SU-DHL-6 (cell line): Measurements from ENCODE around the gene CD6.

Experiments
- H2AFZ ChIP-seq: fragments of 200-600 bp; sonication (generic); 2 replicates; pipeline ENCODE4 v1.6.1; 2014; ENCODE audit warnings: low read depth, mild to moderate bottlenecking, moderate library complexity, mixed read lengths, antibody characterized with exemption, low read length; ENCODE audit not compliant: severe bottlenecking
- H3F3A ChIP-seq: fragments of 200-600 bp; shearing (Covaris generic); 2 replicates; pipeline ENCODE4 v1.6.0; 2016; ENCODE audit warnings: antibody characterized with exemption, mild to moderate bottlenecking; ENCODE audit not compliant: insufficient read depth
- H3K27ac ChIP-seq: fragments of 200-600 bp; sonication (generic); 2 replicates; pipeline ENCODE4 v1.5.1; 2016; ENCODE audit warnings: low read depth, mild to moderate bottlenecking, low read length, moderate library complexity, mixed read lengths
- H3K27me3 ChIP-seq: fragments of 200-600 bp; sonication (generic), shearing (Covaris generic); 2 replicates; pipeline ENCODE4 v1.6.0; 2014; ENCODE audit warnings: mild to moderate bottlenecking, low read length
- H3K36me3 ChIP-seq: fragments of 200-600 bp; sonication (generic); 2 replicates; pipeline ENCODE4 v1.6.1; 2014; ENCODE audit warnings: mild to moderate bottlenecking, low read length, mixed read lengths
- H3K4me2 ChIP-seq: fragments of 300-600, 200-600 bp; shearing (Covaris generic), sonication (generic); 2 replicates; pipeline ENCODE4 v1.6.0; 2014; ENCODE audit warnings: low read length, low read depth, mild to moderate bottlenecking; ENCODE audit not compliant: poor library complexity, severe bottlenecking
- H3K4me3 ChIP-seq: fragments of 200-600 bp; sonication (generic); 2 replicates; pipeline ENCODE4 v1.5.1; 2014; ENCODE audit warnings: antibody characterized with exemption, low read length, mild to moderate bottlenecking, mixed read lengths; ENCODE audit not compliant: insufficient read depth, poor library complexity, severe bottlenecking
- H3K79me2 ChIP-seq: fragments of 200-600 bp; sonication (generic); 2 replicates; pipeline ENCODE4 v1.6.1; 2014; ENCODE audit warnings: mild to moderate bottlenecking, low read length, moderate library complexity; ENCODE audit not compliant: insufficient read depth
- H3K9ac ChIP-seq: fragments of 200-600 bp; sonication (generic); 2 replicates; pipeline ENCODE4 v1.7.0; 2014; ENCODE audit warnings: mild to moderate bottlenecking, low read length
- H3K9me2 ChIP-seq: fragments of 200-600 bp; sonication (generic); replicated peaks from 2 replicates; pipeline ENCODE4 v1.6.1; 2014; ENCODE audit warnings: low read length; ENCODE audit not compliant: insufficient read depth
- H3K9me3 ChIP-seq: fragments of 200-600 bp; sonication (generic); 2 replicates; pipeline ENCODE4 v1.6.1; 2014; ENCODE audit warnings: low read length, mixed read lengths; ENCODE audit not compliant: insufficient read depth
- H4K20me1 ChIP-seq: fragments of 200-600 bp; sonication (generic); 2 replicates; pipeline ENCODE4 v1.6.1; 2014; ENCODE audit warnings: low read depth, mild to moderate bottlenecking, antibody characterized with exemption, low read length, moderate library complexity, mixed read lengths
- CTCF ChIP-seq: fragments of 200-600 bp; sonication (generic); IDR thresholded peaks from one replicate; pipeline ENCODE4 v1.5.1; 2017; ENCODE audit warnings: antibody characterized with exemption, mild to moderate bottlenecking, low read length, moderate library complexity; ENCODE audit not compliant: insufficient read depth, poor library complexity, severe bottlenecking
- EZH2phosphoT487 ChIP-seq: fragments of 200-600 bp; sonication (generic), shearing (Covaris generic); conservative IDR thresholded peaks from 2 replicates; pipeline ENCODE4 v1.6.1; 2018; ENCODE audit warnings: mild to moderate bottlenecking, antibody characterized with exemption, low read length, moderate library complexity, mixed read lengths

Gene CD6

GRCh38 chr11:61024938-61025820 is 53.7 kb downstream of the CD6 start:
- Histone ChIP-seq H3K27me3 (no peaks in the 10 kb centered on the region), H3K4me3 (no peak overlapping the region), H3K27ac (no peak overlapping the region), H3K9me3 (no peaks in the 10 kb centered on the region), H3K4me2 (no peak overlapping the region), H3K36me3 (no peaks in the 10 kb centered on the region), H4K20me1 (no peaks in the 10 kb centered on the region), H3K9ac (no peak overlapping the region), H3K79me2 (no peaks in the 10 kb centered on the region), H2AFZ (no peak overlapping the region), H3F3A (no peaks in the 10 kb centered on the region), H3K9me2 (no peaks in the 10 kb centered on the region)
- TF ChIP-seq CTCF (no peak), EZH2phosphoT487 (no peak)

- Histone ChIP-seq H3K4me2 (no peak overlapping the region), H3F3A (no peaks in the 10 kb centered on the region), H3K9me2 (no peaks in the 10 kb centered on the region), H3K9me3 (no peaks in the 10 kb centered on the region), H3K27me3 (no peaks in the 10 kb centered on the region), H2AFZ (no peak overlapping the region), H3K27ac (no peak overlapping the region), H3K9ac (no peak overlapping the region), H3K4me3 (no peak overlapping the region), H3K79me2 (no peaks in the 10 kb centered on the region), H4K20me1 (no peaks in the 10 kb centered on the region), H3K36me3 (no peaks in the 10 kb centered on the region)
- TF ChIP-seq CTCF (no peak), EZH2phosphoT487 (no peak)
These were observed 54.3 kb downstream of the CD6 start for GRCh38 chr11:61025821-61026120.

- no peaks in the 10 kb centered on the region for H3K9me3 ChIP-seq
- no peak overlapping the region for H2AFZ ChIP-seq
- no peak overlapping the region for H3K4me3 ChIP-seq
- no peaks in the 10 kb centered on the region for H3K36me3 ChIP-seq
- H3K9me2 ChIP-seq: no peaks in the 10 kb centered on the region
- H3K79me2 ChIP-seq: no peaks in the 10 kb centered on the region
- H3K27ac ChIP-seq: no peak overlapping the region
- no peak overlapping the region for H3K9ac ChIP-seq
- no peaks in the 10 kb centered on the region for H4K20me1 ChIP-seq
- H3K27me3 ChIP-seq: no peaks in the 10 kb centered on the region
- no peak overlapping the region for H3K4me2 ChIP-seq
- TF ChIP-seq CTCF (no peak), EZH2phosphoT487 (no peak)
- H3F3A ChIP-seq: no peaks in the 10 kb centered on the region
These were observed 54.9 kb downstream of the CD6 start for GRCh38 chr11:61026121-61027031.
